IMR-90 (cell line): ENCODE data around the gene LRFN2. TPM values are rescaled to one million over a fixed set of nuclear protein-coding genes. Genes with fewer than 3 reads are reported as not detected.

Experiments
- ATAC-seq: fragments of 200-7000 bp; cut with Tn5 transposase; 2 replicates; pipeline ENCODE4 v1.9.1; 2020; ENCODE audit warnings: low read depth, mild to moderate bottlenecking, moderate library complexity
- BruUV-seq: library from RNA; stranded (reverse); fragments of 400-500 nt; replicated peaks from 2 replicates; lab custom pipeline; 2021; lab: Mats Ljungman, UMichigan
- CTCF ChIA-PET: fragments of 300-600 bp; formaldehyde crosslinking; extraction: SDS; loops from one replicate; lab custom pipeline; 2021; ENCODE audit warnings: antibody characterized with exemption; lab: Yijun Ruan, JAX
- POLR2A ChIA-PET: fragments of 300-600 bp; sonication (Branson Sonifier 250); formaldehyde crosslinking; loops from one replicate; lab custom pipeline; 2022; ENCODE audit warnings: antibody characterized with exemption; ENCODE audit not compliant: unreplicated experiment; lab: Charles Lee
- DNase-seq: peaks from one replicate; pipeline ENCODE4 v3.0.0; 2013
- H2AFZ ChIP-seq: replicated peaks from 2 replicates; pipeline ENCODE3; 2013; ENCODE audit warnings: low read length, mild to moderate bottlenecking; ENCODE audit not compliant: poor library complexity
- H2AK5ac ChIP-seq: 2 replicates; pipeline ENCODE4 v1.6.1; 2013; ENCODE audit warnings: low read depth, low read length, inconsistent platforms
- H2AK9ac ChIP-seq: replicated peaks from 2 replicates; pipeline ENCODE3; 2013; ENCODE audit warnings: mild to moderate bottlenecking, low read depth, low read length, moderate library complexity; ENCODE audit not compliant: poor library complexity
- H2BK120ac ChIP-seq: 2 replicates; pipeline ENCODE4 v1.6.1; 2013; ENCODE audit warnings: low read depth, low read length, inconsistent platforms
- H2BK15ac ChIP-seq: 3 replicates; pipeline ENCODE4 v1.6.1; 2013; ENCODE audit warnings: low read depth, low read length, inconsistent platforms
- H2BK20ac ChIP-seq: 2 replicates; pipeline ENCODE4 v1.6.1; 2013; ENCODE audit warnings: low read depth, mild to moderate bottlenecking, inconsistent platforms, low read length, moderate library complexity
- H2BK5ac ChIP-seq: 2 replicates; pipeline ENCODE4 v1.6.1; 2013; ENCODE audit warnings: mild to moderate bottlenecking, low read depth, low read length, inconsistent platforms; ENCODE audit not compliant: poor library complexity, severe bottlenecking
- H3K14ac ChIP-seq: replicated peaks from 2 replicates; pipeline ENCODE4 v1.6.1; 2013; ENCODE audit warnings: low read depth, low read length, inconsistent platforms
- H3K18ac ChIP-seq: 2 replicates; pipeline ENCODE4 v1.6.1; 2013; ENCODE audit warnings: low read depth, low read length, control low read depth
- H3K23ac ChIP-seq: 2 replicates; pipeline ENCODE4 v1.6.1; 2013; ENCODE audit warnings: low read depth, low read length, inconsistent platforms
- H3K27ac ChIP-seq: 2 replicates; pipeline ENCODE4 v1.5.1; 2013; ENCODE audit warnings: mild to moderate bottlenecking, control low read depth, low read length; ENCODE audit not compliant: insufficient read depth
- H3K27me3 ChIP-seq: 2 replicates; pipeline ENCODE4 v1.6.1; 2013; ENCODE audit warnings: low read length; ENCODE audit not compliant: control insufficient read depth, insufficient read depth
- H3K36me3 ChIP-seq: 2 replicates; pipeline ENCODE4 v1.6.1; 2013; ENCODE audit warnings: low read length, mixed read lengths; ENCODE audit not compliant: control insufficient read depth, insufficient read depth
- H3K4ac ChIP-seq: 2 replicates; pipeline ENCODE4 v1.6.1; 2013; ENCODE audit warnings: low read depth, low read length, inconsistent platforms
- H3K4me1 ChIP-seq: 2 replicates; pipeline ENCODE4 v1.6.1; 2013; ENCODE audit warnings: low read length, mixed read lengths; ENCODE audit not compliant: control insufficient read depth, insufficient read depth
- H3K4me2 ChIP-seq: 2 replicates; pipeline ENCODE4 v1.6.1; 2013; ENCODE audit warnings: low read depth, mild to moderate bottlenecking, control low read depth, low read length, moderate library complexity
- H3K4me3 ChIP-seq: 2 replicates; pipeline ENCODE4 v1.5.1; 2013; ENCODE audit warnings: low read depth, mild to moderate bottlenecking, control low read depth, low read length, moderate library complexity; ENCODE audit not compliant: insufficient read depth
- H3K56ac ChIP-seq: 2 replicates; pipeline ENCODE4 v1.6.1; 2013; ENCODE audit warnings: low read length, inconsistent platforms; ENCODE audit not compliant: insufficient read depth; ENCODE audit errors: extremely low read depth
- H3K79me1 ChIP-seq, 2 experiments: 2 replicates each; pipeline ENCODE4 v1.6.1; 2013; ENCODE audit warnings: low read length in 2 of 2, inconsistent platforms in 1 of 2, low read depth in 1 of 2
- H3K9ac ChIP-seq: 2 replicates; pipeline ENCODE4 v1.6.1; 2013; ENCODE audit warnings: low read depth, low read length, control low read depth
- H3K9me1 ChIP-seq: 2 replicates; pipeline ENCODE4 v1.6.1; 2013; ENCODE audit warnings: low read length, inconsistent platforms; ENCODE audit not compliant: insufficient read depth
- H3K9me3 ChIP-seq: 2 replicates; pipeline ENCODE4 v1.6.1; 2013; ENCODE audit warnings: low read length; ENCODE audit not compliant: control insufficient read depth, insufficient read depth
- H4K20me1 ChIP-seq: 2 replicates; pipeline ENCODE4 v1.6.1; 2013; ENCODE audit warnings: low read length, inconsistent platforms; ENCODE audit not compliant: insufficient read depth
- H4K5ac ChIP-seq: 2 replicates; pipeline ENCODE4 v1.6.1; 2013; ENCODE audit warnings: mild to moderate bottlenecking, low read depth, low read length, control low read depth
- H4K8ac ChIP-seq, 2 experiments: 2 replicates each; pipeline ENCODE4 v1.6.1; 2013; ENCODE audit warnings: low read depth in 2 of 2, low read length in 2 of 2, control low read depth in 1 of 2, inconsistent platforms in 1 of 2
- H4K91ac ChIP-seq: 2 replicates; pipeline ENCODE4 v1.6.1; 2013; ENCODE audit warnings: low read depth, low read length, inconsistent platforms; ENCODE audit not compliant: insufficient read depth
- BHLHE40 ChIP-seq: fragments of 150-350 bp; IDR thresholded peaks from 2 replicates; pipeline ENCODE4 v1.6.1; 2016; ENCODE audit warnings: mild to moderate bottlenecking, low read depth, low read length
- CEBPB ChIP-seq: IDR thresholded peaks from 2 replicates; pipeline ENCODE4 v1.6.1; 2012; ENCODE audit warnings: low read depth, low read length, improper control_type of control experiment
- CHD1 ChIP-seq: IDR thresholded peaks from 2 replicates; pipeline ENCODE4 v1.6.1; 2012; ENCODE audit warnings: low read depth, low read length, improper control_type of control experiment
- CTCF ChIP-seq: conservative IDR thresholded peaks from 2 replicates; pipeline ENCODE4 v1.5.1; 2012; ENCODE audit warnings: mild to moderate bottlenecking, low read depth, low read length, improper control_type of control experiment
- ELK1 ChIP-seq: fragments of 150-350 bp; IDR thresholded peaks from 2 replicates; pipeline ENCODE4 v1.6.1; 2016; ENCODE audit warnings: low read depth, mild to moderate bottlenecking, low read length, moderate library complexity, borderline replicate concordance
- FOS ChIP-seq: fragments of 150-350 bp; IDR thresholded peaks from 2 replicates; pipeline ENCODE4 v1.6.1; 2016; ENCODE audit warnings: low read depth, low read length
- MAFK ChIP-seq: IDR thresholded peaks from 2 replicates; pipeline ENCODE4 v1.6.1; 2012; ENCODE audit warnings: low read depth, low read length, improper control_type of control experiment
- MAZ ChIP-seq: IDR thresholded peaks from 2 replicates; pipeline ENCODE4 v1.6.1; 2012; ENCODE audit warnings: low read depth, mild to moderate bottlenecking, low read length, improper control_type of control experiment, moderate library complexity, borderline replicate concordance
- MXI1 ChIP-seq: IDR thresholded peaks from 2 replicates; pipeline ENCODE4 v1.6.1; 2012; ENCODE audit warnings: low read depth, mild to moderate bottlenecking, low read length, moderate library complexity, borderline replicate concordance
- NFE2L2 ChIP-seq: fragments of 150-350 bp; IDR thresholded peaks from 2 replicates; pipeline ENCODE4 v1.6.1; 2016; ENCODE audit warnings: low read depth, mild to moderate bottlenecking, low read length
- POLR2A ChIP-seq: IDR thresholded peaks from 2 replicates; pipeline ENCODE4 v1.6.1; 2012; ENCODE audit warnings: mild to moderate bottlenecking, low read depth, low read length
- RAD21 ChIP-seq: IDR thresholded peaks from 2 replicates; pipeline ENCODE4 v1.6.1; 2012; ENCODE audit warnings: low read length, improper control_type of control experiment
- RCOR1 ChIP-seq: IDR thresholded peaks from 2 replicates; pipeline ENCODE4 v1.6.1; 2012; ENCODE audit warnings: mild to moderate bottlenecking, low read length, improper control_type of control experiment; ENCODE audit not compliant: insufficient replicate concordance
- RFX5 ChIP-seq: IDR thresholded peaks from 2 replicates; pipeline ENCODE4 v1.8.0; 2012; ENCODE audit warnings: low read depth, mild to moderate bottlenecking, low read length, moderate library complexity
- SMC3 ChIP-seq: fragments of 150-350 bp; IDR thresholded peaks from 2 replicates; pipeline ENCODE4 v1.6.1; 2016; ENCODE audit warnings: low read depth, mild to moderate bottlenecking, antibody characterized with exemption, low read length, moderate library complexity
- USF2 ChIP-seq: fragments of 150-350 bp; IDR thresholded peaks from 2 replicates; pipeline ENCODE4 v1.6.1; 2017; ENCODE audit warnings: mild to moderate bottlenecking, antibody characterized with exemption, low read length, low read depth
- WGBS, 2 experiments: methylation state at CpG; one replicate each; pipeline versions ENCODE4 v1.1.5 to v1.1.7; 2013; ENCODE audit warnings: missing lambda C conversion rate in 2 of 2; ENCODE audit not compliant: insufficient read length in 1 of 2; ENCODE audit errors: extremely low coverage in 2 of 2; 5-methylcytosine and 5-hydroxymethylcytosine counted together
- dilution Hi-C: fragments of 300-500 bp; cut with HindIII; formaldehyde crosslinking; loops from one replicate; pipeline ENCODE4 v1.14.3; 2018; ENCODE audit warnings: low sequenced_read_pairs; ENCODE audit not compliant: unreplicated experiment
- in situ Hi-C: fragments of 300-500 bp; cut with MboI; formaldehyde crosslinking; loops from 3 replicates; pipeline ENCODE4 v1.14.3; 2019; ENCODE audit warnings: low sequenced_read_pairs, inconsistent platforms, mixed read lengths
- intact Hi-C: fragments of 100-400 bp; cut with micrococcal nuclease; formaldehyde crosslinking; loops from 2 replicates; pipeline ENCODE4 v1.10.0; 2022
- polyA plus RNA-seq, 3 experiments: library from polyadenylated mRNA; depleted of rRNA; stranded (reverse); fragments of >200 nt; gene quantifications; 2 replicates each; pipeline ENCODE4 v1.2.3, GENCODE V29; 2012; ENCODE audit warnings: low replicate concordance in 1 of 3
- total RNA-seq: library from RNA; depleted of rRNA; stranded (reverse); fragments of >200 nt; gene quantifications from 2 replicates; pipeline ENCODE4 v1.2.3, GENCODE V29; 2012

The LRFN2 gene
- total and polyA plus RNA-seq, 2 of the 4 experiments (the other 2 are of a cell fraction) = not detected

- in situ Hi-C loops (no loop called here), intact Hi-C loops (no loop called here), dilution Hi-C loops (no loop called here)
- no peak overlapping the region for H2AFZ ChIP-seq
- H4K91ac ChIP-seq = no peak overlapping the region
- no peaks in the 10 kb centered on the region for H3K27me3 ChIP-seq
- no TSS peak for BruUV-seq
- no peak overlapping the region for H3K18ac ChIP-seq
- no peak overlapping the region for H4K8ac ChIP-seq
- no peak overlapping the region for H3K4me3 ChIP-seq
- H3K9ac ChIP-seq = no peak overlapping the region
- H3K27ac ChIP-seq = no peak overlapping the region
- no peaks in the 10 kb centered on the region for H3K9me3 ChIP-seq
- WGBS, 2 experiments = no CpG with 5 or more reads among the region's 1 CpG
- no peak for ATAC-seq
- H3K9me1 ChIP-seq = no peaks in the 10 kb centered on the region
- H3K23ac ChIP-seq = no peak overlapping the region
- DNase-seq = no peak
- no peak overlapping the region for H2AK9ac ChIP-seq
- H2BK15ac ChIP-seq = no peak overlapping the region
- TF ChIP-seq RAD21 (no peak), MAZ (no peak), CTCF (no peak), ELK1 (no peak), FOS (no peak), RCOR1 (no peak), MAFK (no peak), CHD1 (no peak), BHLHE40 (no peak), MXI1 (no peak), USF2 (no peak), RFX5 (no peak), NFE2L2 (no peak), SMC3 (no peak), POLR2A (no peak), CEBPB (no peak)
- no peaks in the 10 kb centered on the region for H3K4me1 ChIP-seq
- no peaks in the 10 kb centered on the region for H4K20me1 ChIP-seq
- CTCF ChIA-PET = no interaction called here
- H2BK120ac ChIP-seq = no peak overlapping the region
- no peak overlapping the region for H3K4ac ChIP-seq
- no peak overlapping the region for H2AK5ac ChIP-seq
- no peak overlapping the region for H3K14ac ChIP-seq
- no peak overlapping the region for H2BK20ac ChIP-seq
- POLR2A ChIA-PET = no interaction called here
- no peak overlapping the region for H2BK5ac ChIP-seq
- no peak overlapping the region for H3K4me2 ChIP-seq
- no peak overlapping the region for H3K56ac ChIP-seq
- H3K79me1 ChIP-seq = no peaks in the 10 kb centered on the region
- no peaks in the 10 kb centered on the region for H3K36me3 ChIP-seq
- H4K5ac ChIP-seq = no peak overlapping the region
Measured at GRCh38 chr6:40457261-40457660, 129.9 kb downstream of the LRFN2 start.
